A673 (cell line): ENCODE data around the gene WFIKKN1. TPM values are rescaled to one million over a fixed set of nuclear protein-coding genes. Genes with fewer than 3 reads are reported as not detected.

Experiments
- BruUV-seq: library from RNA; stranded (reverse); fragments of 400-500 nt; replicated peaks from 2 replicates; lab custom pipeline; 2021; lab: Mats Ljungman, UMichigan
- CTCF ChIA-PET: fragments of 300-600 bp; sonication (Branson Sonifier 250); formaldehyde crosslinking; loops from one replicate; lab custom pipeline; 2022; ENCODE audit warnings: antibody characterized with exemption; lab: Charles Lee
- POLR2A ChIA-PET: fragments of 300-600 bp; sonication (Branson Sonifier 250); formaldehyde crosslinking; loops from one replicate; lab custom pipeline; 2022; ENCODE audit warnings: antibody characterized with exemption; ENCODE audit not compliant: low non-redundant PET; lab: Charles Lee
- DNase-seq: peaks from one replicate; pipeline ENCODE4 v3.0.0-alpha.2; 2015; ENCODE audit warnings: low spot score
- H3K27ac ChIP-seq: fragments of 200-600 bp; sonication (generic); 2 replicates; pipeline ENCODE4 v1.5.1; 2016; ENCODE audit warnings: mixed run types, low read depth, mild to moderate bottlenecking, mixed read lengths, antibody characterized with exemption, low read length; ENCODE audit not compliant: poor library complexity, severe bottlenecking
- H3K27me3 ChIP-seq: fragments of 200-600 bp; sonication (generic); replicated peaks from 2 replicates; pipeline ENCODE4 v1.6.1; 2017; ENCODE audit warnings: mixed run types, low read depth, mild to moderate bottlenecking, mixed read lengths, antibody characterized with exemption, low read length; ENCODE audit not compliant: insufficient read depth, poor library complexity
- H3K36me3 ChIP-seq: fragments of 200-600 bp; sonication (generic); 2 replicates; pipeline ENCODE4 v1.6.1; 2016; ENCODE audit warnings: mixed run types, mild to moderate bottlenecking, mixed read lengths, antibody characterized with exemption, low read length; ENCODE audit not compliant: insufficient read depth, poor library complexity, severe bottlenecking
- H3K4me1 ChIP-seq: fragments of 200-600 bp; sonication (generic); 2 replicates; pipeline ENCODE4 v1.6.1; 2017; ENCODE audit warnings: mixed run types, mild to moderate bottlenecking, mixed read lengths, antibody characterized with exemption, low read length; ENCODE audit not compliant: insufficient read depth, poor library complexity, severe bottlenecking
- H3K4me3 ChIP-seq: fragments of 200-600 bp; sonication (generic); 2 replicates; pipeline ENCODE4 v1.5.1; 2016; ENCODE audit warnings: low read depth, mixed run types, mild to moderate bottlenecking, mixed read lengths, low read length; ENCODE audit not compliant: poor library complexity, severe bottlenecking
- H3K9me3 ChIP-seq: fragments of 200-600 bp; sonication (generic); 2 replicates; pipeline ENCODE4 v1.6.1; 2016; ENCODE audit warnings: mixed run types, low read depth, mild to moderate bottlenecking, mixed read lengths, antibody characterized with exemption, low read length; ENCODE audit not compliant: poor library complexity, severe bottlenecking
- CTCF ChIP-seq: fragments of 300-800, 200-600 bp; sonication (generic); conservative IDR thresholded peaks from 2 replicates; pipeline ENCODE4 v1.5.1; 2017; ENCODE audit warnings: low read depth, mild to moderate bottlenecking, antibody characterized with exemption, low read length, moderate library complexity, mixed read lengths
- EZH2 ChIP-seq: fragments of 200-600 bp; sonication (generic); IDR thresholded peaks from 2 replicates; pipeline ENCODE4 v1.6.1; 2017; ENCODE audit warnings: borderline replicate concordance, low read depth, mild to moderate bottlenecking, mixed read lengths, antibody characterized with exemption, low read length; ENCODE audit not compliant: poor library complexity, severe bottlenecking
- intact Hi-C: fragments of 100-400 bp; cut with micrococcal nuclease; formaldehyde crosslinking; loops from one replicate; pipeline ENCODE4 v1.10.0; 2022; ENCODE audit not compliant: unreplicated experiment
- total RNA-seq: library from RNA; stranded (reverse); gene quantifications from 2 replicates; pipeline ENCODE4 v1.2.3, GENCODE V29; 2021

The WFIKKN1 gene
- total RNA-seq, 1 experiment from 2014 or later: 1.7 TPM

GRCh38 chr16:638836-639235 lies 8.1 kb downstream of the WFIKKN1 start:
- Histone ChIP-seq H3K27ac (no peak overlapping the region), H3K9me3 (no peaks in the 10 kb centered on the region), H3K36me3 (no peaks in the 10 kb centered on the region), H3K4me3 (no peak overlapping the region), H3K27me3 (no peaks in the 10 kb centered on the region), H3K4me1 (peaks cover 10% of the 10 kb centered on the region)
- intact Hi-C loops: loop anchor here (5.0 kb wide), 1 partner anchor 52 kb away; no protein-coding TSS in a partner anchor
- POLR2A ChIA-PET: no interaction called here
- BruUV-seq: no TSS peak
- CTCF ChIA-PET: no interaction called here
- DNase-seq: no peak
- TF ChIP-seq EZH2 (no peak), CTCF (no peak)

- H3K27me3 ChIP-seq: no peaks in the 10 kb centered on the region
- ChIA-PET POLR2A (no interaction called here), CTCF (no interaction called here)
- no peak for TF ChIP-seq EZH2
- TF ChIP-seq CTCF: no peak
- peak overlapping the region; percentile 77 for H3K4me3 ChIP-seq
- intact Hi-C loops: no loop called here
- H3K4me1 ChIP-seq: peaks cover 10% of the 10 kb centered on the region
- no TSS peak for BruUV-seq
- H3K27ac ChIP-seq: no peak overlapping the region
- no peak for DNase-seq
- no peaks in the 10 kb centered on the region for H3K36me3 ChIP-seq
- no peaks in the 10 kb centered on the region for H3K9me3 ChIP-seq
These were observed 9.8 kb downstream of the WFIKKN1 start for GRCh38 chr16:640614-641013.

- Histone ChIP-seq H3K4me1 (peaks cover 10% of the 10 kb centered on the region), H3K9me3 (no peaks in the 10 kb centered on the region), H3K4me3 (peak within 1 kb of the TSS; percentile 77), H3K27ac (peak within 1 kb of the TSS; percentile 61), H3K36me3 (no peaks in the 10 kb centered on the region), H3K27me3 (no peaks in the 10 kb centered on the region)
- intact Hi-C loops: no loop called here
- ChIA-PET CTCF (no interaction called here), POLR2A (no interaction called here)
- DNase-seq: peak; percentile 72
- BruUV-seq: no TSS peak
- TF ChIP-seq CTCF: no peak
- TF ChIP-seq EZH2: no peak
These were observed 10.8 kb downstream of the WFIKKN1 start, which contains the start of gene MCRIP2 for GRCh38 chr16:641326-642188. MCRIP2 (plus strand) TSS chr16:641828; CDS start chr16:641992, 164 bp downstream.
